OCI-M2 (cell line): ENCODE measurements around the gene RPS6KA2.

Source experiments
- DNase-seq: peaks from one replicate; lab custom pipeline; 2025; ENCODE audit not compliant: unreplicated experiment; lab: John Stamatoyannopoulos, UW

The RPS6KA2 gene

DNA sequence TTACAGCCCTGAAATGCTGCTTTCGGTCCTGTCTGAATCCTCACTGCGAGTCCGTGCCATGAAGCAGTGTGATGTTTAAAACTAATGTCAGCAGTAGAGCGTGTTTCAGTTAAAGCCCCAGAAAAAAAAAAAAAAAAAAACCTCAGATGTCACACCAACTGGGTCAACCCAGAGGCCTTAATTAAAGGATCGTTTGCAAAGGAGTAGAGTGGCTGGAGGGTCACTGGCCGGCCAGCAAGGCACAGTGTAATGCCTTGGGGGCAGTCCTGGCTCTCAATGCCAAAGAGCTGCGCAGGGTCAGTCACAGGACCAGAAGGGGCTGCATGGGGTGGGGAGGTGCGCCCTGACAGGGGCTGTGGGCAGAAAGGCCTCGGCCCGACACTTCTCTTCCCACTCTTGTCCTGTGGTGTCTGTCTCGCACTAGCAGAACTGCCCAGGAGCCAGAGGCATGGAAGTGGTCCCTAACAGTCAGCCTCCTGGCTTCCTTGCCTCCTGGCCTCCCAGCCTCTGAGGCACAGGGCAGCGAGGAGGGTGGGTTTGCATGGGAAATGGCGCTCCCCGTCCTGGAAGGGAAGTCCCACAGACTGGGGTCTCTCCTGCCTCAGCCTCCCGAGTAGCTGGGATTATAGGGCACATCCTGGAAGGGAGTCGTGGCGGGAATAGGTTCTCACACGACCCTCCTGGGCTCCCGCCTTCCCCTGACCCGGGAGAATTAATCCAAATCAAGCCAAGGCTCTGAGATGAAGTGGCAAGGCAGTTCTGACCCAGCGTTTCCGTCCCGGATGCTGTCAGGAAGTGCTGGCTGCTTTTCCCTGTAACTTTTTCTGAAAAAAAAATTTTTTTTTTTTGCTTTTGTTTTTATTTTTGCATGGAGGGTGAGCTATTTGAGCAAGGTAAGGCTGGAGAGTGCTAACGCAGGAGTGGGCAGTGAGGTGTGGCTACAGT is 190.6 kb downstream of the RPS6KA2 start:
- DNase-seq: no peak

DNA sequence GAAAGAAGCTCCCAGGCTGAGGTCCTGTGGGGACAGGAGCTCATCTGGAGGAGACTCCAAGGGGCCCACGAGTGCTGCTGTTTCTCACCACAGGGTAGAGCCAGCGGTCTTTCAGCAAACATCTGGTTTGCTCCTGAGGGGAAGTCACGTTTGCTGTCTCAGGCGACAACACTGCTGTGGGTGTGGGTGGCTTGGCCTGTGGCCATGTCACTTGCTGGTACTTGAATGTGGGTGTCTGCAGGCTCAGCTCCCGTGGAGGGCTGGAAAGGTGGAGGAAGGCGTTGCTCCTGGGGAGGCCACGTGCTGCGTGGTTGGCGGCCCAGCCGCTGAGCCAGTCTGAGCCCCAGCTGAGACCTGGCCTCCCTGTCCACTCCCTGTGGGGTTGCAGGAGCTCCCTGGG is 191.5 kb downstream of the RPS6KA2 start:
- no peak for DNase-seq

DNA sequence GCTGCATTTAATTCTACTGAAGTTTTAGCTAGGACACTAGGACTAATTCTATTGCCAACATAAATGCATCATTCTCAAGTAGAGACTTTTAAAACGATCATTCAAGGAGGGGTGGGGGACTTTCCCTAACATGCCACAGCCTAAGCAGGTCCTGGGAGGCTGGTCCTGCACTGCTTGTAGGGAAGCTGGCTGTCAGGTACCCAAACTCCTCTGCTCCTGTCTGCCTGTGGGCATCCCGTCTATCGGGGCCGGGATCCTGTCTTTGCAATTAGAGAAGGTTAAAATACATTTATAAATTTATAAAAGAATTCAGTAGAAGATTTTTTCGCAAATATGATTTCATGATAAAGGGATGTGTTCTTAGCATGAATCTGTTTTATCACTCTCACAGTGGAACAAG is 192.7 kb downstream of the RPS6KA2 start:
- no peak for DNase-seq

DNA sequence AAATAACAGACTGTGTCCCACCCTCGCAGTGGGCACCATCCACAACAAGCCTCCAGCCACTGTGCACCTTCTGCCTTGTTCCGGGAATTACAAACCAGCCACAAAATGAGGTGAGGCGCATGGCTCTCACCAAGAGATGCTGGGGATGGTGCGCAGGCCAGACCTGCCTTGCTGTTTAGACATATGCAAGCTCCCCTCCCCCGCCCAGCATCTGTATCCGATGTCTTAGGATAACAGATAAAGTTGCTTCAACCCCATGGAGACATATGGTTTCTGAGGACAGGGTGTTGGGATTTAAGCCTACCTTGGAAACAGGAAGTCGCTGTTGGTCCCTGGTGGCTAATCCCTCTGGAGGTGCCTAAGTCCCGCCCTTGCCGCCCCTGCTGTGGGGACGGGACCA is 194.0 kb downstream of the RPS6KA2 start:
- DNase-seq: no peak

DNA sequence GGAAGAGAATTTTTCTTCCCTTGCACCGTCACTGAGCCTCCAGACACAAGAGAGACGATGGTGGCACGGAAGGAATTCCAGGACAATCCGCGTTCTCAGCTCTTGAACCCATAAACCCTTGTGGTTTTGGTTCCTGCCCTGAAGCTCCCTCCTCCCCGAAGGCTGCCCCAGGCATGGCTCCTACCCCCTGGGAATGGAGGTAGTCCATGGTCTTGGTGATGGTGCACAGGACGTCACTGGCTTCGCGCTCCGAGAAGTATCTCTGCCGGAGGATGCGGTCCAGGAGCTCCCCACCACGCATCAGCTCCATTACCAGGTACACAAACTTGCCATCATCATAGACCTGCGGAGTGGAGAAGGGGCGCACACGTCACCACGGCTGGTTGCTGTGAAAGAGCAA is 196.8 kb downstream of the RPS6KA2 start:
- DNase-seq: no peak

DNA sequence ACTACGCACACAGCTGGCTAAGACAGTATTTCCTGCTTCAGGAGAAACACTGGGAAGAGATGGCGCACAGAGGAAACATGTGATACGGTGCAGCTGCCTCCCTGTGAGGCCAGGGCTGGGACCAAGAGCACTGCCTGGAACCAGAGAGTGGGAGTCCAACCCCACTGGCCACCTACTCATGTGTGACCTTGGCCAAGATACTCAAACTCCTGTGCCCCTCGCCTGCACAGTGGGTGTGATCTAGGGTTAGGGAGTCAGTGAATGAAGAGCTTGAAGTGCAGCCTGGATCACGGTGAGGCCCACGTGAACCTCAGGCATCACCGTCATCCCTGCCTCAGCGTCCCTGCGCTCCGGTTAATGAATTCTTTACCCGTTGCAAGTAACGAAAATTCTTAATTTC is 202.6 kb downstream of the RPS6KA2 start:
- DNase-seq: no peak

DNA sequence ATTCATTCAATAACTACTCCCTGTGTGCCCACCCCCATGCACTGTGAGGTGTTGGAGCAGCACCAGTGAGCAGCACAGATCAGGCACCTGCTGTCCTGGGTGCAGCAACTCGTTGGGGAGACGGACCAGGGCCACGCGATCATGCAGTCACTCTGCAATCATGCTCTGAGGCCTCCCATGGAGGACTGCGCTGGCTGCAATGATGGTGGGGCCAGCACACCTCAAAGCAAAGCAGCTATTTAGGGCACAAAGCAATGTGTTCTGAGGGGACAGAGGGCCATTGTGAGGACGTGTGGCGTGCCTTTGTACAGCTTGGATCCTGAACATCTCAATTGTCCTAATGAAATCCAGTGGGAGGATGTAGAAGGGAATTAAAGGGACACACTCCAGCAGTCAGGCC is 203.3 kb downstream of the RPS6KA2 start:
- no peak for DNase-seq

DNA sequence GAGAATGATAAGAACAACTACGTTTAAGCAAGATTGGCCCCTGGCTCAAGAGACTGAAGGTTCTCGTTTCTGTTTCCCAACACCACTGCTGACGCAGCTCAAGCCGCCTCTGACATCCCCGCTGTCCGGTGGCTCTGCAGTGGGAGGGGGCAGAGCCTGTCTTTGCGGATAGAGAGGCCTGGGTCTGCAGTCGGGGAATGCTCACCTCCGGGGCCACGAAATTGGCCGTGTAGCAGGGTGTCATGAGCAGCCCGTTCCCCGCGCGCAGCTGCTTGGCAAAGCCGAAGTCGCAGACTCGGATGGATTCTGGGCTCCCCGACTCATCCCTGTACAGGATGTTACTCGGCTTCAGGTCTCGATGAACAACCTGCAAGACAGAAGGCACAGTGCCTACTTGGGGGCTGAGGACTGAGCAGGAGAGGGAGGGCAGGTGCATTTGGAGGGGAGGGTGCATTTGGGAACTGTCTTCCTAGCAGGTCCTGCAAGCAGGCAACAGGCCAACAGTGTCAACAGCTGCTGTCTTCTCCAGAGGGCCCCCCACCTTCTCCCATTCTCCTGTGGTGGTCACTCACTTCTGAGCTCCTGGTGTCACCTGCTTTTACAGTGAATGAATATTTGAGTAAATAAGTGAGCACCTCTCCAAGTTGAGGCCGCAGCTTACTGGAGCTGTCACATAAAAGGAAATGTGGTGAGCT is 203.9 kb downstream of the RPS6KA2 start:
- DNase-seq: no peak

DNA sequence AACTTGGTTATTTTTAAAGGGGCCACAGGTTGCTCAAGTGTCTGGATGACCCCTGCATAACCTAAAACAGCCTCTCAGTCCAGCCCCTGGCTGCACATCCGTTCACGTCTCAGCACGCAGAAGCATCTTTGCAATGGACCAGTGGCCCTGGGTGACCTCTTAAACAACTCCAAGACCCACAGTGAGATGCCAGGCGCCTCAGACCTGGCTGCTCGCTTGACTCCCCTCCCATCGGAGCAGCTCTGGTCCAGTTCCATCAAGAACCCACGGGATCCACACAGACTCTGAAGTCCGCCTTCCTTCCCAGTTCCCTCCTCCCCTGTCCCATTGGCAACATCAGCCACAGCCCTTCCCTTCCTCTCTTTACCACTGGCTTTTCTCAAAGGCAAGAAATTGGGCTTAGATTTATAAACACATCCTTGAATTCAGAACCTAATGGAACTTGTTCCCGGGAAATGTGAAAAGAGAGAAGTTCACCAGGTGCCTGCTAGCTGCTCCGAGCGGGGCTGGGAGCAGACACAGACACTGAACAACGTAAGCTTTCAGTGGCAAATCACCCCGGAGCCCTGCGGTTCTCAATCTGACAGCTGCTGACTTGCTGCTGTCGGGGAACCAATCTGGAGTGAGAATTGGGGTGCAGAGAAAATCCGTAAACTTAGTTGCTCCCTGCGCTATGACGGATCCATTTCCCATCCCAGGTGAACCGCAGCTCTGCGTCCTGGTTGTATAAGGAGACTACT is 204.7 kb downstream of the RPS6KA2 start:
- no peak for DNase-seq

DNA sequence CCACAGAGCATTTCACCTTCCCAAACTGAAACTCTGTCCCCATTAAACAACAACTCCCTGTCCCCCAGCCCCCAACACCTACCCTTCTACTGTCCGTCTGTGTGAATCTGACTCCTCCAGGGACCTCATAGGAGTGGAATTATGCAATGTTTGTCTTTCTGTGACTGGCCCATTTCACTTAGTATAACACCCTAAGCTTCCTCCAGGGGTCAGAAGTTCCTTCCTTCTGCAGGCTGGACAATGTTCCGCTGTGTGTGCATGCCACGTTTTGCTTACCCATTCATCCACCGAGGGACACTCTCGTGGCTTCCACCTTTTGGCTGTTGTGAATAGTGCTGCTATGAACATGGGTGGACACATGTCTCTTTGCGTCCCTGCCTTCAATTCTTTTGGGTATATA is 206.7 kb downstream of the RPS6KA2 start:
- no peak for DNase-seq

DNA sequence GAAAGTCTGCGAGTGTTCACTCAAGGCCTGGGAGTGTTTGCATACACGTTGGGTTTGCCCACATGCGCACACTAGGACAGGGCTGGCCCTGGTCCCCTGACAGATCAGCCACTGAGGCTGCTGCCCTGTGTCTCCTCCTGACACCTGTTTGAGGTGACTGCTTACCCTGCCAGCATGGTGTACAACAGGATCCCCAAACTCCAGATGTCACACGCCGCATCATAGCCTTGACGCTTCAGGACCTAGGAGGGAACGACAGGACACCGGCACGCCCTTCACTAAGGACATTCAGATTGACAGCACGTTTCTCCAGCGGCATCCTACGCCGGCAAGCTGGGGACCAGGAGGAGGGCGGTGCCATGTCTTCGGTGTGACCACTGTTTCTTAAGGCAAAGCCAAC is 207.3 kb downstream of the RPS6KA2 start:
- DNase-seq: no peak

DNA sequence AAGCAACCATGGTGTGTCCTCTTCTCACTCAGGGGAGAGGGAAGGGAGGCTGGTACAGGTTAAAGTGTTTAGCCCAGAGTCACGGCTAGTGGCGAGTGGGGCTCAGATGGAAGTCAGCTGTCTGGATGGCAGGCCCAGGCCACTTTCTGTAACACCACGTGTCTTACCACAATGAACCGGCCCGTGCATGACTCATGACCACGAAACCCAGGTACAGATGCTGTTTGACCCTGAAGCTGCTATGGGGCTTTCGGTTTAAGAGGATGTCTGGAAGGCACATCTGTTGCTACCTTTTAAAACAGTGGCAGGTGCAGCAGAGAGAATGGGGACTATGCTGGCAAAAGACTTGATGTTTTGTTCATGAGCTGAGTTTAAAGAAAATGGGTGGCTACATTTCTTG is 207.8 kb downstream of the RPS6KA2 start:
- DNase-seq: no peak

DNA sequence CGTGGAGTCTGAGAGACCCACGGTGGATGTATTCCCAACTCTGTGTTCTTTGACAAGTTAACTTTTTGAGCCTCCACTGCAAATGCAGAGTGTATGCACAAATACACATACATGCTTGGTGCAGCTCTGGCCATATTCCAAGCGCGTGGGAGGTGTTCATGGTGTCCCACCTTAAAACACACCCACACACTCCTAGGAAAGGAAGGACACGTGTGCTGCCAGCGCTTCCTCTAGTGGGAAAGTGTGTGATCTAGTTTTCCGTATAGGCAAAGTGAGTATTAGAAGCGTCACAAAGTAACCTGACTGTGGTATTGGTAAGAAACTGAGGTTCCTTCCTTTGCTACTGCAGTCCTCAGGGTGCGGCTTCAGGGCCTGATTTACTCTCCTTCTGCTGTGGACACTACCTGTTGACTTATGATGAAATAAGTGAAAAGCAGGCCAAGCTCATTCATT is 208.3 kb downstream of the RPS6KA2 start:
- no peak for DNase-seq

DNA sequence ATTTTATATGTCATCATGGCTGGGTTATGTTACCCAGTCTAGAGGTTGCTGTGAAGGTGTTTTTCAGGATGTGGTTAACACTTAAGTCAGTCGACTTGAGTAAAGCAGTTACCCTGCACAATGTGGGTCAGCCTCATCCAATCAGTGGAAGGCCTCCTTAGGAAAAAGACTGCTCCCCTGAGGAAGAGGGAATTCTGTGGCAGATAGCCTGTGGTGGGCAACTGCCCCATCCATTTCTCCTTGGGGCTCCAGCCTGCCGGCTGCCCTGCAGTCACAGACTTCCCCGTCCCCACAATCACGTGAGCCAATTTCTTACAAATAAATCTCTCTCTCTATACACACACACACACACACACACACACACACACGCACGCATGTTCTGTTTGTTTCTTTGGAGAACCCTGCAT is 209.8 kb downstream of the RPS6KA2 start:
- no peak for DNase-seq

DNA sequence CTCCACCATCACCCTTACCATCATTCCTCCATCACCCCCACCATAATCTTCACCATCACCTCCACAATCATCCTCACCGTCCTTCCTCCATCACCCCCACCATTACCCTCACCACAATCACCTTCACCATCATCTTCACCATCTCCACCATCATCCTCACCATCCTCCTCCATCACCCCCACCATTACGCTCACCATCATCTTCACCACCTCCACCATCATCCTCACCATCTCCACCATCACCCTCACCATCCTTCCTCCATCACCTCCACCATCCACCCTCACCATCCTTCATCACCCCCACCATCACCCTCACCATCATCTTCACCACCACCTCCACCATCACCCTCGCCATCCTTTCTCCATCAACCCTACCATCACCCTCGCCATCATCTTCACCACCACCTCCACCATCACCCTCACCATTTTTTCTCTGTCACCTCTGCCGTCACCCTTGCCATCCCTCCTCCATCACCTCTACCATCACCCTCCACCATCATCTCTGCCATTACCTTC is 211.2 kb downstream of the RPS6KA2 start:
- no peak for DNase-seq

DNA sequence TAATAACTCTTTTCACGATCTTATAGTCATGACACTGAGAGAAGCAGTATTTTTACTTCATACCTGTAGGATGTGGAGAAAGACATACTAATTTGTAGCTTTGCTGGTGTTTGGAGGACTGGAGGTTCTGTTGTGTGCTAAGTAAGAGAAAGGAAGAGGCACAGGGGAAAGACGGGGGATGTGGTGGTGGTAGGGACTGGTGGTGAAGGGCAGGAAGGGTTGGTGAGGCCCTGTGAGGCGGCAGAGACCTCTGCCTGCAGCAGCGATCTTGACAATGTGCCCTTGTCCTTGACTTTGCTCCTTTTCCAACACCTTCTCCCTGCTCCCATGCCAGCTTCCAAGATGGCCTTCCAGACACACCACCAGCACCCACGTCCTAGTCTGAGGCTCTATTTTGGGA is 211.7 kb downstream of the RPS6KA2 start:
- DNase-seq: no peak

DNA sequence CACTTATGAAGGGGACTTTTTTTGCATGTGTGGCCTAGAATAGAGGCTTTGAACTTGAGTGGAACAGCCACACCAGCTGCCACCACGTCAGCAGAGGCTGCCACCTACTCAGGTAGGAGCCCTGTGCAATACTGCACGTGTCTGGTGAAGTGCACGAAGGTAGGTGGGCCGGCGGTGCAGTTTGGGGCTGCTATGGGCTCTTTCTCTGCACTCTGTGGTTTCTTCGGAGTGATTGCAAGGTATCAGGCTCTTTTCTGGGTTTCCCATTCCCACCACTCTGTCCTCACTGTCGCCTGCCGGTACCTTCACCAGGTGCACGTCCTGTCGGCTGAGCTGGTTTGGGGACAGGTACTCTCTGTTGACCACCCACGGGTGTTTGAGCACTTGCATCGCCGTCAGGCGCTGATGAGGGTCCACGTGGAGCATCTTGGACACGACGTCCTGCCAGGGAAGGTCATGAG is 213.5 kb downstream of the RPS6KA2 start:
- no peak for DNase-seq

DNA sequence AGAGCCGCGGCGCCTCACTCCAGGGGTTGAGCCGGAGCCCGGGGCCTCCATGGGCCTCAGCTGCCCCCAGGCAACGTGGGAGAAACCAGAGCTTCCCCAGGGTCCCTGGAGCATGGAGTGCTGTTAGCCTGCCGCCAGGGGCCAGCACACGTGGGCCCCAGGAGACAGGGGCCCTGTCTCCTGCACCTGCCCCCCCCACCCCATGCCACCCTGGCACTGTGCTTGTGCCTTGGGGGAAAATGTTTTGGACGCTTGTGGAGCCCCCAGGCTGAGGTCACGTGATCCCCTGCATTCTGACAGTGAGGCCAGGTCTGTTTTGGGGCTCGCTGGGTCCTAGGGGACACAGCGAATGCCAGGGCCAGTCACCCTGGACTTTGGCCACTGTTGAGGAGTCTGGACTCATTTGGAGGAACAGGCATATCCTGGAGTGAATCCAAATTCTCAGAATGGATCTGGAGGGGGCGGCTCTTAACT is 214.1 kb downstream of the RPS6KA2 start:
- no peak for DNase-seq

DNA sequence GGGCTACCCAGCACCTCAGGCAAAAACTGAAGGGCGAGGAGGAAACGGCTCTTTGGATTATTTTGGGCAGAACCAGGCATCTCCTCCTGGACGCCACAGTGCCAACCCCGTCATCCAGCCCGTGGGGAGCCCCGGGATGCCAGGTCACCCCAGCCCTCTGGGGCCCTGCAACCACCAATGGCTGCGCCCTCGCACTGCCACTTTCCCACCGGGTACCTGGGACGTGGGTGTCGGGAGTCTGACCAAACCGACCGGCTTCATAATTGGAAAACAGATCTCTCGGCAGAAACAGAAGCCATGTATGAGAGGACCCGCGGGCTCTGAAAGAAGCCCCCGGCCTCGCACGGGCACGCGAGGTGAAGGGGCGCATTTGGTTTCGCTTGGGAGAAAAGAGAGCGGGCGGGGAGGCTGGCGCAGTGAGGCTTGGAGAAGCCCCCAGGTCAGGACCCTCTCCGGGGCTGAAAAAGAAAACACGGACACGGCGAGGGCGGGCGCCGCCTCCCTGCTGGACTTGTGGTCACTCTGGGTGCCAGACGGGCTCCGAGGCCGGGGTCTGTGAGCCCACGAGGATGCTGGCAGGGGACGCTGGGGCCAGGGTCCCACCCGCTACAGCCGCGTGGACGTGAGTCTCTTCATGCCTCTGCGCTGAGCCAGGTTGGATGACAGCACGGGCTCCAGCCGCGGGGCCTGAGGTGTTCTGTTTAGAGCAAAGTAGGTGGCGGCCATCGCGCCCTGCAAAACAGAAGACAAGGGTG is 214.7 kb downstream of the RPS6KA2 start:
- no peak for DNase-seq

DNA sequence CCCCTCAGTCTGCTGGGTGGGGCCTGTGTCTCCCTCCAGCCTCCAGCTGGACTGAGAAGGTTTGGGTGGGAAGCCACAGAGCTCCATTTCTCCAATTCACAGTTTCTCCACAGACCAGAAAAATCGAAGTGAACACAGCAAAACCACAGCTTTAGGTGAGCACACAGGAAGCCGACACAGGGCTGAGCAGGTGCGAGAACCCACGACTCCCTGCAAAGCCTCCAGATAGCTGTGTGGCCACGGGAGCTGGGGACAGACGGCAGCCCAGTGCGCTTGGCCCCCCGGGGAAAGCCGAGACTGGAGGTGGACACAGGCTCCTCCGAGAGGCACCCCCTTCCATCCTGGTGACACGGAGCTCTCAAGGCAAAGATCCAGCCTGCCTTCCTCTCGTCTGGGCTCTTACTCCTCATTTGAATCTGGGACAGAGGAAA is 215.3 kb downstream of the RPS6KA2 start:
- DNase-seq: no peak
